Measurements from ENCODE around the gene TAS2R41. TPM values are rescaled to one million over a fixed set of nuclear protein-coding genes. Genes with fewer than 3 reads are reported as not detected.

Gene TAS2R41
- polyA plus RNA-seq, 3 donors = 0.19 TPM; not detected in 2

DNA sequence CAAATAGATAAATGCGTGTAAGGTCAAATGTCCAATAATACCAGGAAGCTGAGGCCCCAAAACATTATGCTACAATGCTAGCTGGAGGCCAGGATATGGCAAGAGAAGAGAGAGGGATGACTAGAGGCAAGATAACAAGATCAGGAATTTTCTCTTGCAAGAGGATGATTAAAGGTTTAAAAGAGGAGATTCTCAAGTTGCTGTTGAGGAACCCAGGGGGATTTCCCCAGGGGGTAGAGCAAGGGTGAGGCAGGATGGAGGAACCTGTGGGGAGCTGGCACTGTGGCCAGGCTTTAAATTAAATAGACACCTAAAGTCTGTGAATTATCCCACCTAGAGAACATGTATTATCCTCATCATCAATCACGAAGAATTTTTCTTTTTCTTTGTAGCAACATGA lies 37.8 kb upstream of the TAS2R41 start:
- no peak overlapping the region for H3K27ac ChIP-seq (ENCODE audit: low read depth in 1 of 2, low read length in 2 of 2)
- TF ChIP-seq, protein P1, sequence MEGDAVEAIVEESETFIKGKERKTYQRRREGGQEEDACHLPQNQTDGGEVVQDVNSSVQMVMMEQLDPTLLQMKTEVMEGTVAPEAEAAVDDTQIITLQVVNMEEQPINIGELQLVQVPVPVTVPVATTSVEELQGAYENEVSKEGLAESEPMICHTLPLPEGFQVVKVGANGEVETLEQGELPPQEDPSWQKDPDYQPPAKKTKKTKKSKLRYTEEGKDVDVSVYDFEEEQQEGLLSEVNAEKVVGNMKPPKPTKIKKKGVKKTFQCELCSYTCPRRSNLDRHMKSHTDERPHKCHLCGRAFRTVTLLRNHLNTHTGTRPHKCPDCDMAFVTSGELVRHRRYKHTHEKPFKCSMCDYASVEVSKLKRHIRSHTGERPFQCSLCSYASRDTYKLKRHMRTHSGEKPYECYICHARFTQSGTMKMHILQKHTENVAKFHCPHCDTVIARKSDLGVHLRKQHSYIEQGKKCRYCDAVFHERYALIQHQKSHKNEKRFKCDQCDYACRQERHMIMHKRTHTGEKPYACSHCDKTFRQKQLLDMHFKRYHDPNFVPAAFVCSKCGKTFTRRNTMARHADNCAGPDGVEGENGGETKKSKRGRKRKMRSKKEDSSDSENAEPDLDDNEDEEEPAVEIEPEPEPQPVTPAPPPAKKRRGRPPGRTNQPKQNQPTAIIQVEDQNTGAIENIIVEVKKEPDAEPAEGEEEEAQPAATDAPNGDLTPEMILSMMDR (IDR thresholded peaks at IDR 0.05) = no peak
- no peaks in the 10 kb centered on the region for H4K20me1 ChIP-seq (ENCODE audit: insufficient read depth, low read length)
- H3K36me3 Mint-ChIP-seq = peaks cover 18% of the 10 kb centered on the region in 2 donors
- WGBS (ENCODE audit: insufficient coverage) = no CpG with 5 or more reads among the region's 2 CpGs
- no peaks in the 10 kb centered on the region for H3K27me3 ChIP-seq (ENCODE audit: control insufficient read depth in 2 of 2, insufficient read depth in 2 of 2, low read length in 2 of 2)
- no peak overlapping the region for H3K27ac Mint-ChIP-seq
- no peaks in the 10 kb centered on the region for H3K27me3 Mint-ChIP-seq (ENCODE audit: low read depth in 3 of 3)
- H3K79me2 ChIP-seq (ENCODE audit: insufficient read depth, low read length) = no peaks in the 10 kb centered on the region
- intact Hi-C loops (cut with micrococcal nuclease) = no loop called here
- H3K36me3 ChIP-seq (replicated peaks in 1 of 2; ENCODE audit: control insufficient read depth in 1 of 2, insufficient read depth in 2 of 2, low read length in 2 of 2) = peaks cover 0 to 46% of the 10 kb centered on the region in 2 donors
- H3K4me1 ChIP-seq (ENCODE audit: control insufficient read depth in 1 of 2, insufficient read depth in 2 of 2, low read length in 2 of 2) = peaks cover 8 to 9% of the 10 kb centered on the region in 2 donors
- no peak overlapping the region for H2AFZ ChIP-seq (ENCODE audit: insufficient read depth, low read depth, low read length, poor library complexity, severe bottlenecking)
- H3K4me1 Mint-ChIP-seq = peaks cover 15% of the 10 kb centered on the region
- H3K9me3 Mint-ChIP-seq = no peaks in the 10 kb centered on the region
- no peaks in the 10 kb centered on the region for H3K9me3 ChIP-seq (replicated peaks in 1 of 2; ENCODE audit: control insufficient read depth in 1 of 2, insufficient read depth in 1 of 2, low read length in 2 of 2)
- no peak overlapping the region for H3K9ac ChIP-seq (ENCODE audit: insufficient read depth, low read length, poor library complexity, severe bottlenecking)
- no peak overlapping the region for H3K4me3 ChIP-seq (replicated peaks in 1 of 3; ENCODE audit: low read depth in 2 of 3, low read length in 3 of 3)
- DNase-seq = no peak
- no peak overlapping the region for H3K4me2 ChIP-seq (replicated peaks; ENCODE audit: extremely low read depth, low read length, poor library complexity, severe bottlenecking)
- H3K4me3 Mint-ChIP-seq = no peak overlapping the region

DNA sequence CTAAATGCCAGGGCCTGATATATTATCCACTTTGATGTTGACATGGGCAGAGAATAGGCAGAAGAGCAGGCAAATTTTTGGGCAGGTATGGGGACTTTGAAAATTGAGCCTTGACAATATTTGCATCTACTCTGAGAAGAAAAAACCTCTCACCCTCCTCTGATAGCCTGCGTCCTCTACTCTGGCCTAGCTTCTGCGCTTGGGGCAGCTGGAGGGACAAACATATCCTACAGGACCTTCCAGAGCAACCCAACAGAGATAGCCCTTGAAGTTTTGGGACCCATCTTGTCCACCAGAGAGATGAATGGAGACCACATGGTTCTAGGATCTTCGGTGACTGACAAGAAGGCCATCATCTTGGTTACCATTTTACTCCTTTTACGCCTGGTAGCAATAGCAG lies 34.5 kb upstream of the TAS2R41 start, which contains the start of gene TAS2R60:
Gene TAS2R60 (plus strand): TSS at position 301 of the 400 bp plus-strand sequence. CDS start 0 bp downstream, at position 301.
- Mint-ChIP-seq H3K4me1 (no peaks in the 10 kb centered on the region), H3K27me3 (ENCODE audit: low read depth in 3 of 3) (no peaks in the 10 kb centered on the region), H3K9me3 (no peaks in the 10 kb centered on the region), H3K27ac (peak within 1 kb of the TSS in 1 of 7 donors; percentile 20), H3K36me3 (peaks cover 9 to 10% of the 10 kb centered on the region in 2 donors), H3K4me3 (no peak within 1 kb of the TSS)
- no peaks in the 10 kb centered on the region for H3K4me1 ChIP-seq (ENCODE audit: control insufficient read depth in 1 of 2, insufficient read depth in 2 of 2, low read length in 2 of 2)
- no peak within 1 kb of the TSS for H2AFZ ChIP-seq (ENCODE audit: insufficient read depth, low read depth, low read length, poor library complexity, severe bottlenecking)
- intact Hi-C loops (cut with micrococcal nuclease) = no loop called here
- TF ChIP-seq, protein P1 (IDR thresholded peaks at IDR 0.05) = no peak
- H3K79me2 ChIP-seq (ENCODE audit: insufficient read depth, low read length) = no peaks in the 10 kb centered on the region
- no peaks in the 10 kb centered on the region for H4K20me1 ChIP-seq (ENCODE audit: insufficient read depth, low read length)
- no peak for DNase-seq
- H3K9ac ChIP-seq (ENCODE audit: insufficient read depth, low read length, poor library complexity, severe bottlenecking) = no peak within 1 kb of the TSS
- no peak within 1 kb of the TSS for H3K4me2 ChIP-seq (replicated peaks; ENCODE audit: extremely low read depth, low read length, poor library complexity, severe bottlenecking)
- H3K27ac ChIP-seq (ENCODE audit: low read depth in 1 of 2, low read length in 2 of 2) = no peak within 1 kb of the TSS
- no peaks in the 10 kb centered on the region for H3K9me3 ChIP-seq (replicated peaks in 1 of 2; ENCODE audit: control insufficient read depth in 1 of 2, insufficient read depth in 1 of 2, low read length in 2 of 2)
- 90% methylated on average over 2 of the region's 4 CpGs for WGBS (ENCODE audit: insufficient coverage)
- H3K27me3 ChIP-seq (ENCODE audit: control insufficient read depth in 2 of 2, insufficient read depth in 2 of 2, low read length in 2 of 2) = no peaks in the 10 kb centered on the region
- peaks cover 0 to 40% of the 10 kb centered on the region in 2 donors for H3K36me3 ChIP-seq (replicated peaks in 1 of 2; ENCODE audit: control insufficient read depth in 1 of 2, insufficient read depth in 2 of 2, low read length in 2 of 2)
- H3K4me3 ChIP-seq (replicated peaks in 1 of 3; ENCODE audit: low read depth in 2 of 3, low read length in 3 of 3) = no peak within 1 kb of the TSS
